Measurements from ENCODE around the gene KRT73.

Gene KRT73

DNA sequence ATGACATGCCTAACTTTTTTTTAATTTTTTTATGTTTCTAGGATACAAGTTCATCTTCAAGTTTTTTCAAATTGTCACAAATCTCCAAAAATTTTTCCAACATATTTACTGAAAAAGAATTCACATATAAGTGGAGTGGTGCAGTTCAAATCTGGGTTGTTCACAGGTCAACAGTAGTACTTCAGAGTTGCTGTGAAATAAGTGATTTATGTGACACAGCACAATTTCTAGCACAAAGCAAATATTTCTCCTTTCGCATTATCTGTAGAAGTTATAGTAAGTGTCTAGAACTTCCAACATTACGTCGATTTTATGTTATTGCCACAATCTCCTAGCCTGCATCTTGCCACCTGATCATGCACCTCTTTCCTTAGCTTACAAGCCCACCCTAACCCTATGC is 43.3 kb upstream of the KRT73 start:
- DNase-seq (ENCODE audit: low read depth): no peak
- no peak overlapping the region for H3K4me3 ChIP-seq (ENCODE audit: low read depth, low read length)
- TF ChIP-seq CTCF (IDR thresholded peaks at IDR 0.05; ENCODE audit: low read depth, low read length, missing control alignments): no peak

GRCh38 chr12:52660934-52661499 is 42.7 kb upstream of the KRT73 start:
- no peak for TF ChIP-seq CTCF (IDR thresholded peaks at IDR 0.05; ENCODE audit: low read depth, low read length, missing control alignments)
- H3K4me3 ChIP-seq (ENCODE audit: low read depth, low read length): no peak overlapping the region
- no peak for DNase-seq (ENCODE audit: low read depth)

- H3K4me3 ChIP-seq (ENCODE audit: low read depth, low read length): no peak overlapping the region
- TF ChIP-seq CTCF (IDR thresholded peaks at IDR 0.05; ENCODE audit: low read depth, low read length, missing control alignments): no peak
- no peak for DNase-seq (ENCODE audit: low read depth)
Observed at GRCh38 chr12:52659951-52660350, 41.6 kb upstream of the KRT73 start.

GRCh38 chr12:52659395-52659794 is 41.0 kb upstream of the KRT73 start:
- no peak for DNase-seq (ENCODE audit: low read depth)
- no peak overlapping the region for H3K4me3 ChIP-seq (ENCODE audit: low read depth, low read length)
- TF ChIP-seq CTCF (IDR thresholded peaks at IDR 0.05; ENCODE audit: low read depth, low read length, missing control alignments): no peak

DNA sequence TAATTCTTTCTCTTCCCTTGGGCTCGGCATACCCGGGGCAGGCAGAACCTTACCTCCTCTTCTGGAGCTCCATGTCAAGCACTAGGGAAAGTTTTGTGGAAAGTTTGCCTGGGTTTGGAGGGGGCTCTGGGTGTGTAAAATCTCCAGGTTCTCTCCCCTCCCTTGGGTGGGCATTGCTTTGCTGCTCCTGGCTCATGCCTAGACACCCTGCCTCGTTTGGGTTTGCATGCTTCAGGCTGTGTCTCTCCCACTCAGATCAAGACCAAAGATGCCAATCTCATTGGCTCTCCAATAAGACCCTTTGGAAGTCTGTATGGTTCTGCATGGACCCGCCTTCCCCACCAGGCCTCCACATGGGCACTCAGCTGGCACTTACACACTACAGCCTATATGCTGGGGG is 39.8 kb upstream of the KRT73 start:
- no peak for TF ChIP-seq CTCF (IDR thresholded peaks at IDR 0.05; ENCODE audit: low read depth, low read length, missing control alignments)
- DNase-seq (ENCODE audit: low read depth): no peak

DNA sequence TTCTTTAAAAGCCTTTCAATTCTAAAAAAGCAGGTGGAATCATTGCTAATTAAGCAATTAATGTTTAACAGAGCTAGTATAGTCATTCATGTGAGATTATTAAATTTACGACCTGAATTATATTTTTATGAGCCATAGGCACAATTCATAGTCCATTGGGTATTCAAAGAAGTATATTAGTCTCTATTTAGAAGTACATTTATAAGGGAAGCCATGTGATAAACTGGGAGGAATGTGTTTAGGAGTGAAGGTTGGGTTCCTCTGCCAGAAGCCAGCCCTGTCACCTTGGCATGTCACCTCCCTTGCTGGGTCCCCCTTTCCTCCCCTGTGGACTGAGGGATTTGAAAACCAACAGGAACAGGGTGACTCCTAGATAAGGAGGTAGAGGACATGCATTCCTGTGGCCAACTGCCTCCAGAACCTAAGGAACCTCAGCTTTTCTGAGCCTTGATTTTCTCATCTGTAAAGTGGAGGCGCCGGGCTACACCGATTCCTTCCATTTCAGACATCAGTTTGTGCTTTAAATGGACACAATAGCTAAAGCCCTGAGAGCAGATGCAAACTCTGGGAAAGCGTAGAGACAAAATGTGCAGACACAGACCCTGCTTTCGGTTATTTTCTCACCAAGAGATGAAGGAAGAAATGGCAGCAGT is 39.0 kb upstream of the KRT73 start:
- DNase-seq (ENCODE audit: low read depth): no peak

More for the DNA sequence above, 39.8 kb upstream of the KRT73 start:
- no peak overlapping the region for H3K4me3 ChIP-seq (ENCODE audit: low read depth, low read length)

More for the DNA sequence above, 39.0 kb upstream of the KRT73 start:
- TF ChIP-seq CTCF (IDR thresholded peaks at IDR 0.05; ENCODE audit: low read depth, low read length, missing control alignments): no peak
- H3K4me3 ChIP-seq (ENCODE audit: low read depth, low read length): no peak overlapping the region
